Measurements from ENCODE around the gene ISL1.

ISL1 gene

DNA sequence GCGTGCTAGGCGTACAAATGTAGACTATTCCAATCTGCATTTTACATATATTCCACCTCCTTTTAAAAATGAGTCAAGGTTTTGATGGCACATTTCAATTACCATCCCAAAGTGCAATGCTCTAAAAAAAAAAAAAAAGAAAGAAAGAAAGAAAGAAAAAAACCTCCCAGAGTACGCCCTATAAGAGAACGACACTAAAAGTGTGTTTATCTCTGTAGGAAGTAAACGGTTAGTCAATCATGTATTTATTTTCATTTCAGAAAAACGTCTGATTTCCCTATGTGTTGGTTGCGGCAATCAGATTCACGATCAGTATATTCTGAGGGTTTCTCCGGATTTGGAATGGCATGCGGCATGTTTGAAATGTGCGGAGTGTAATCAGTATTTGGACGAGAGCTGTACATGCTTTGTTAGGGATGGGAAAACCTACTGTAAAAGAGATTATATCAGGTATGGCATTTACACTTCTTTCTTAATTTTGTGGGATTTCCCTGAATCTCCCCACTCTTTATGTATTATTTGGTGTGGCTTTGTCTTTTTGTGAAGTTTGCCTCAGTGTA lies 1.1 kb downstream of the ISL1 start:
- H3K36me3 ChIP-seq = peaks cover 25% of the 10 kb centered on the region
- no peaks in the 10 kb centered on the region for H3K9me3 ChIP-seq
- H3K4me3 ChIP-seq (ENCODE audit: low read depth, low read length) = peak overlapping the region; percentile 88
- H3K27me3 ChIP-seq = no peaks in the 10 kb centered on the region
- TF ChIP-seq, protein P1, sequence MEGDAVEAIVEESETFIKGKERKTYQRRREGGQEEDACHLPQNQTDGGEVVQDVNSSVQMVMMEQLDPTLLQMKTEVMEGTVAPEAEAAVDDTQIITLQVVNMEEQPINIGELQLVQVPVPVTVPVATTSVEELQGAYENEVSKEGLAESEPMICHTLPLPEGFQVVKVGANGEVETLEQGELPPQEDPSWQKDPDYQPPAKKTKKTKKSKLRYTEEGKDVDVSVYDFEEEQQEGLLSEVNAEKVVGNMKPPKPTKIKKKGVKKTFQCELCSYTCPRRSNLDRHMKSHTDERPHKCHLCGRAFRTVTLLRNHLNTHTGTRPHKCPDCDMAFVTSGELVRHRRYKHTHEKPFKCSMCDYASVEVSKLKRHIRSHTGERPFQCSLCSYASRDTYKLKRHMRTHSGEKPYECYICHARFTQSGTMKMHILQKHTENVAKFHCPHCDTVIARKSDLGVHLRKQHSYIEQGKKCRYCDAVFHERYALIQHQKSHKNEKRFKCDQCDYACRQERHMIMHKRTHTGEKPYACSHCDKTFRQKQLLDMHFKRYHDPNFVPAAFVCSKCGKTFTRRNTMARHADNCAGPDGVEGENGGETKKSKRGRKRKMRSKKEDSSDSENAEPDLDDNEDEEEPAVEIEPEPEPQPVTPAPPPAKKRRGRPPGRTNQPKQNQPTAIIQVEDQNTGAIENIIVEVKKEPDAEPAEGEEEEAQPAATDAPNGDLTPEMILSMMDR (IDR thresholded peaks at IDR 0.05; ENCODE audit: low read depth, low read length) = no peak
- DNase-seq = no peak
- H3K4me1 ChIP-seq = peaks cover 3% of the 10 kb centered on the region; the same call in 1 of the 2 replicates

DNA sequence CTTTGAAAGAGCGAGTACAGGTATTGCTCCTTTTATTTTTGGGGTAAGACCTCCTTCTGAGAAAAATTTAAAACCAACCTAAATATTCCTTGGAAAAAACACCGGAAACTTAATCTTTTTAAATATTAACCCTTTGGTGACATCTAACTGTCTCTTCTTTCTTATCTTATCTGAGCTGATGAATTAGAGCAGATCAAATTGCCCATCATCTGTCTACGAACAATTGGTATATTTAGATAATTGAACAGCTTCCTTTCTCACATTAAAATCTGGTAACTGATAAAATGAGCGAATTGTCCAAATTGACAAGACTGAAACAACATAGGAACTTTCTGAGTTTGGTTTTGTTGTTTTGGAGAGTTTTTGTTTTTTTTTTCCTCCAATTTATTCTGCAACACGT lies 2.0 kb downstream of the ISL1 start:
- H3K4me3 ChIP-seq (ENCODE audit: low read depth, low read length) = peak overlapping the region; percentile 88
- no peaks in the 10 kb centered on the region for H3K9me3 ChIP-seq
- H3K36me3 ChIP-seq = peaks cover 33% of the 10 kb centered on the region
- TF ChIP-seq, protein P1 (IDR thresholded peaks at IDR 0.05; ENCODE audit: low read depth, low read length) = no peak
- H3K27me3 ChIP-seq = no peaks in the 10 kb centered on the region
- peaks cover under 1% of the 10 kb centered on the region; the same call in 1 of the 2 replicates for H3K4me1 ChIP-seq
- DNase-seq = no peak

DNA sequence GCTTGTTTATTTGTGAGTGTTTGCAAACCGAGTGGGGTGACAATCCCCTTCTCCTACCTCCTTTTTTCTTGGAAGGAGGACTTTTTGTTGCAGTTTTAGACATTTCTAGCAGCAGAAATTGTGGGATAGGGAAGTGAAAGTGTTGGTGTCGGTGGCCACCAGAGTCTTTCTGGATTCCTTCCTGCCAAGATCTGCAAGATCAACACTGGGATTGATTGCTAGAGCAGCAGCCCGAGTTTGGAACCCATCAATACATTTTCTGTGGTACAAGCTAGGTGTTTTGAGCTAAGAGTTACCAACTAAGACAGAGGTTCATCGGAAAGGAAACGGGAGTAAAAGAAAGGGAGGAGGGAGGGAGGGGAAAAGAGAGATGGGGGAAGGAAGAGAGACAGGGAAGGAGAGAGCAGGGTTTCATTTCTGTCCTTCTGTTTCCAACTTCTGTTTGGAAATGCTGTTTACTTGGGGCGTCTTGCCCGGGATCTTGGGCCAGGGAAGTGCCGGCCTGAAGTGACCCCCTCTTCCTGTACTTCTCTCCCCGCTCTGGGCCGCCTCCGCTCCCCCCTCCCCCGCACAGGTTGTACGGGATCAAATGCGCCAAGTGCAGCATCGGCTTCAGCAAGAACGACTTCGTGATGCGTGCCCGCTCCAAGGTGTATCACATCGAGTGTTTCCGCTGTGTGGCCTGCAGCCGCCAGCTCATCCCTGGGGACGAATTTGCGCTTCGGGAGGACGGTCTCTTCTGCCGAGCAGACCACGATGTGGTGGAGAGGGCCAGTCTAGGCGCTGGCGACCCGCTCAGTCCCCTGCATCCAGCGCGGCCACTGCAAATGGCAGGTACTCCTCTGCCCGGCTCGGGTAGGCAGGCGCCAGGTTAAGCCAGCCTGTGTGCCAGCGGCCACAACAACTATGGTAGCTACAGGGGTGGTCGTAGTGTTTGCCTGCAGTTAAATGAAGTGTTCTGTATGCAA lies 4.0 kb downstream of the ISL1 start:
- peak; percentile 72 for DNase-seq
- TF ChIP-seq, protein P1 (IDR thresholded peaks at IDR 0.05; ENCODE audit: low read depth, low read length) = no peak
- H3K9me3 ChIP-seq = no peaks in the 10 kb centered on the region
- H3K36me3 ChIP-seq = peaks cover 50% of the 10 kb centered on the region
- peaks cover 5% of the 10 kb centered on the region for H3K4me1 ChIP-seq
- peak overlapping the region; percentile 88 for H3K4me3 ChIP-seq (ENCODE audit: low read depth, low read length)
- no peaks in the 10 kb centered on the region for H3K27me3 ChIP-seq

DNA sequence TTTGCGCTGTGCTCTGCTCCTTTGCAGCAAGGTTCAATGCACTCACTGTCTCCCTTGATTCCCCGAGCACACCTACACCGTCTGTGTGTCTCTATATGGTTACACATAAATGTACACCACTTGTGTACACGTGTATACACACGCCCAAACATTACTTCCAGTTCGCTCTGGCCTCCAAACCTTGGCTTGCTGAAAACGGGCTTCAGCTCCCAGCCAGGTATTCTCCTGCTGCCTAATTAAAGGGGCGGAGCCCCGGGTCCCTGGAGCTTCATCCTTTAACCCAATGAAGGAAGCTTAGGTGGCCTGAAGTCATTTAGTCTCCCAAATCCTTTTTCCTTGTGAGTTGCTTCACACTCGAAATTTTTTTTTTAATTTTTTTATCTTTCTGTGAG lies 4.6 kb downstream of the ISL1 start:
- Histone ChIP-seq H3K4me1 (peaks cover 5% of the 10 kb centered on the region), H3K9me3 (no peaks in the 10 kb centered on the region), H3K36me3 (peaks cover 57% of the 10 kb centered on the region), H3K27me3 (no peaks in the 10 kb centered on the region), H3K4me3 (ENCODE audit: low read depth, low read length) (peak overlapping the region; percentile 88)
- peak; percentile 41 for DNase-seq
- TF ChIP-seq, protein P1 (IDR thresholded peaks at IDR 0.05; ENCODE audit: low read depth, low read length) = no peak

DNA sequence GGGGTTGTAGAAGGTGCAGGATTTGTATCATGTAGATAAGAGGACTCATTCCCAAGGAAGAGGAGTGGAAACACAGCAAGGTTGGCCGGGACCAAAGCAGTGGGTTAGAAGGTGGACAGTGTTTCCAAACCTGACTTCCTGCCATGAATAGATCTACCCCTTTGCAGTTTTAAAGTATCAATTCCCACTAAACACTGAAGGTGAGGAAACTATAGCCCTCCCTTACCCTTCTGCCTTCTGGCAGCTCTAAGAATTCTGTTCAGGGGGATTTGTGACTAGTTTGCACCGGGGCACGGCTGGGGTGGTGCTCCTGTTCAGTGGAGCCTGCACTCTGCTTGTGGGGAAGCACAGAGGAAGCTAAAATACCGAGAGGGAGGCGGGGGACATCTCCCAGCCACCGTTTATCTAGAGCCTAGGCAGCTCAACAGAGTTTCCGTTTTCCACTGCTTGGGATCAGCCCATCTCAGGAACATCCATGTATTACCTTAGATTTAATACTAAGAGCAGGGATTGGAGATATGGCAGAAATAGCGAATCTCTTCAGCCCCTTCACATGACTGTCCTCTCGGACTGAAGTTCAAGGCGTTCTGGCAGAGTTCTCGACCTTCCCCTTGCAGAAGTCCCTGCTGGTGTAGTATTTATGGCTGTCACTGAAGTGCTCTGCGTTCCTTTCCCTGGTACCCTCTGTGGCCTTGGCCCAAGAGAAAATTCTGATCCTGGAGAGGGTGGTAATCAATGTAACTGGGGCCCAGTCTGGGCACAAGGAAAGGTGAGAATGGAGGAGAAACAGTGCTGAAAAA lies 5.4 kb downstream of the ISL1 start:
- Histone ChIP-seq H3K4me1 (peaks cover 5% of the 10 kb centered on the region), H3K9me3 (no peaks in the 10 kb centered on the region), H3K4me3 (ENCODE audit: low read depth, low read length) (peak overlapping the region; percentile 88), H3K36me3 (peaks cover 65% of the 10 kb centered on the region), H3K27me3 (no peaks in the 10 kb centered on the region)
- TF ChIP-seq, protein P1 (IDR thresholded peaks at IDR 0.05; ENCODE audit: low read depth, low read length) = no peak
- DNase-seq = peak; percentile 52
